ENCODE results near the gene KIAA0825.

DNA sequence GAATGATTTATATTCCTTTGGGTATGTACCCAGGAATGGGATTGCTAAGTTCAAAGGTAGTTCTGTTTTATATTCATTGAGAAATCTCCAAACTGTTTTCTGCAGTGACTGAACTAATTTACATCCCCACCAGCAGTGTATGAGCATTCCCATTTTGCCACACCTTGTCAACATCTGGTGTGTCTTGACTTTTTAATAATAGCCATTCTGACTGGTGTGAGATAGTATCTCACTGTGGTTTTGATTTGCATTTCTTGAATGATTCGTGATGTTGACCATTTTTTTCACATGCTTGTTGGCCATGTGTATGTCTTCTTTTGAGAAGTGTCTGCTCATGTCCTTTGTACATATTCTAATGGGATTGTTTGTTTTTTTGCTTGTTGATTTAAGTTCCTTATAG, 421.5 kb downstream of the KIAA0825 start:
- TF ChIP-seq, protein P1, sequence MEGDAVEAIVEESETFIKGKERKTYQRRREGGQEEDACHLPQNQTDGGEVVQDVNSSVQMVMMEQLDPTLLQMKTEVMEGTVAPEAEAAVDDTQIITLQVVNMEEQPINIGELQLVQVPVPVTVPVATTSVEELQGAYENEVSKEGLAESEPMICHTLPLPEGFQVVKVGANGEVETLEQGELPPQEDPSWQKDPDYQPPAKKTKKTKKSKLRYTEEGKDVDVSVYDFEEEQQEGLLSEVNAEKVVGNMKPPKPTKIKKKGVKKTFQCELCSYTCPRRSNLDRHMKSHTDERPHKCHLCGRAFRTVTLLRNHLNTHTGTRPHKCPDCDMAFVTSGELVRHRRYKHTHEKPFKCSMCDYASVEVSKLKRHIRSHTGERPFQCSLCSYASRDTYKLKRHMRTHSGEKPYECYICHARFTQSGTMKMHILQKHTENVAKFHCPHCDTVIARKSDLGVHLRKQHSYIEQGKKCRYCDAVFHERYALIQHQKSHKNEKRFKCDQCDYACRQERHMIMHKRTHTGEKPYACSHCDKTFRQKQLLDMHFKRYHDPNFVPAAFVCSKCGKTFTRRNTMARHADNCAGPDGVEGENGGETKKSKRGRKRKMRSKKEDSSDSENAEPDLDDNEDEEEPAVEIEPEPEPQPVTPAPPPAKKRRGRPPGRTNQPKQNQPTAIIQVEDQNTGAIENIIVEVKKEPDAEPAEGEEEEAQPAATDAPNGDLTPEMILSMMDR (IDR thresholded peaks at IDR 0.05; ENCODE audit: low read depth, low read length, poor library complexity, severe bottlenecking), result no peak
- no peak for TF ChIP-seq EZH2phosphoT487 (IDR thresholded peaks at IDR 0.05; ENCODE audit: borderline replicate concordance, low read length)
